Neutrophil (primary cell): ENCODE data around the gene MTA2.

ENCODE experiments used
- H3K27ac ChIP-seq: fragments of 200-600 bp; sonication (generic); 2 replicates; pipeline ENCODE4 v1.5.1; 2016; ENCODE audit warnings: mild to moderate bottlenecking, moderate library complexity
- H3K27me3 ChIP-seq: fragments of 200-600 bp; sonication (generic); 2 replicates; pipeline ENCODE4 v1.6.0; 2016; ENCODE audit warnings: mild to moderate bottlenecking
- H3K36me3 ChIP-seq: fragments of 200-600 bp; sonication (generic); 2 replicates; pipeline ENCODE4 v1.5.1; 2017
- H3K4me1 ChIP-seq, 2 experiments: fragments of 200-600 bp in 1 of 2; sonication (generic) in 1 of 2; 1 replicate in 1 of 2; 2 replicates in 1 of 2; pipeline versions ENCODE4 v1.5.1 to v1.6.1; 2013 to 2016; ENCODE audit warnings: low read depth in 1 of 2, low read length in 1 of 2, mild to moderate bottlenecking in 1 of 2, moderate library complexity in 1 of 2; ENCODE audit not compliant: control insufficient read depth in 1 of 2, insufficient read depth in 1 of 2
- H3K4me3 ChIP-seq, 2 experiments: fragments of 200-600 bp in 1 of 2; sonication (generic) in 1 of 2; 1 replicate in 1 of 2; 2 replicates in 1 of 2; pipeline ENCODE4 v1.5.1; 2013 to 2016; ENCODE audit warnings: low read depth in 1 of 2, low read length in 1 of 2, mild to moderate bottlenecking in 1 of 2, moderate library complexity in 1 of 2
- H3K9me3 ChIP-seq: fragments of 200-600 bp; sonication (generic); 2 replicates; pipeline ENCODE4 v1.5.1; 2016
- CTCF ChIP-seq: fragments of 200-600 bp; sonication (generic); IDR thresholded peaks from 2 replicates; pipeline ENCODE4 v1.5.1; 2016; ENCODE audit warnings: antibody characterized with exemption

Gene MTA2

GRCh38 chr11:62548545-62549335 lies 52.9 kb downstream of the MTA2 start:
- TF ChIP-seq CTCF: no peak
- Histone ChIP-seq H3K27ac (no peak overlapping the region), H3K4me3 (no peak overlapping the region), H3K4me1 (peaks cover 9 to 17% of the 10 kb centered on the region in 2 experiments), H3K9me3 (no peaks in the 10 kb centered on the region), H3K36me3 (no peaks in the 10 kb centered on the region), H3K27me3 (peaks cover 100% of the 10 kb centered on the region)

GRCh38 chr11:62547691-62548281 lies 53.9 kb downstream of the MTA2 start:
- Histone ChIP-seq H3K27ac (no peak overlapping the region), H3K4me3 (no peak overlapping the region), H3K4me1 (peaks cover 9 to 21% of the 10 kb centered on the region in 2 experiments)

GRCh38 chr11:62546929-62547625 lies 54.6 kb downstream of the MTA2 start:
- Histone ChIP-seq H3K4me3 (no peak overlapping the region), H3K9me3 (no peaks in the 10 kb centered on the region), H3K27me3 (peaks cover 100% of the 10 kb centered on the region), H3K4me1 (peaks cover 9 to 21% of the 10 kb centered on the region in 2 experiments), H3K27ac (no peak overlapping the region), H3K36me3 (no peaks in the 10 kb centered on the region)
- TF ChIP-seq CTCF: no peak

More at GRCh38 chr11:62547691-62548281, 53.9 kb downstream of the MTA2 start:
- Histone ChIP-seq H3K27me3 (peaks cover 100% of the 10 kb centered on the region), H3K9me3 (no peaks in the 10 kb centered on the region), H3K36me3 (no peaks in the 10 kb centered on the region)
- TF ChIP-seq CTCF: no peak

GRCh38 chr11:62546244-62546928 lies 55.3 kb downstream of the MTA2 start, which contains the start of gene AHNAK:
Gene AHNAK (minus strand): TSS chr11:62546806. CDS start chr11:62536098, 10,708 bp downstream.
- Histone ChIP-seq H3K9me3 (no peaks in the 10 kb centered on the region), H3K27ac (no peak within 1 kb of the TSS), H3K36me3 (no peaks in the 10 kb centered on the region), H3K4me3 (no peak within 1 kb of the TSS), H3K4me1 (peaks cover 9 to 21% of the 10 kb centered on the region in 2 experiments), H3K27me3 (peaks cover 95% of the 10 kb centered on the region)
- TF ChIP-seq CTCF: no peak
